Measurements from ENCODE around the gene DSN1. TPM values are rescaled to one million over a fixed set of nuclear protein-coding genes. Genes with fewer than 3 reads are reported as not detected.

DSN1 gene
- total and polyA plus RNA-seq, 4 donors: 3.5 to 14.6 (median 5.1) TPM

- Histone ChIP-seq H3K27ac (ENCODE audit: low read depth in 1 of 2, low read length in 2 of 2) (no peak overlapping the region), H3K4me1 (ENCODE audit: control insufficient read depth in 4 of 4, insufficient read depth in 4 of 4, low read length in 3 of 4) (peaks cover 2 to 16% (median 8%) of the 10 kb centered on the region in 4 donors), H3K9ac (ENCODE audit: low read depth in 1 of 2, low read length in 2 of 2) (no peak overlapping the region), H3K4me3 (ENCODE audit: low read depth in 1 of 3, low read length in 3 of 3) (no peak overlapping the region), H3K36me3 (ENCODE audit: control insufficient read depth in 4 of 4, insufficient read depth in 3 of 4, low read depth in 1 of 4, low read length in 3 of 4) (no peaks in the 10 kb centered on the region), H3K9me3 (ENCODE audit: control insufficient read depth in 4 of 4, low read length in 3 of 4) (no peaks in the 10 kb centered on the region), H3K27me3 (ENCODE audit: control insufficient read depth in 4 of 4, insufficient read depth in 4 of 4, low read length in 3 of 4) (no peaks in the 10 kb centered on the region)
- TF ChIP-seq TAF1 (conservative IDR thresholded peaks at IDR 0.05): no peak
- TF ChIP-seq EGR1 (IDR thresholded peaks at IDR 0.05; ENCODE audit: low read depth in 2 of 2): no peak
- no peak for TF ChIP-seq CTCF (IDR thresholded peaks at IDR 0.05; ENCODE audit: low read depth, low read length, missing input control)
- TF ChIP-seq GABPA (IDR thresholded peaks at IDR 0.05 in 1 of 2, conservative IDR thresholded peaks at IDR 0.05 in 1 of 2): no peak
- no peak for TF ChIP-seq YY1 (IDR thresholded peaks at IDR 0.05)
- no peak for TF ChIP-seq ATF3 (IDR thresholded peaks at IDR 0.05)
- no peak for TF ChIP-seq FOXA2 (IDR thresholded peaks at IDR 0.05)
- TF ChIP-seq RAD21 (IDR thresholded peaks at IDR 0.05): no peak
- DNase-seq (ENCODE audit: low spot score): no peak
- 92% methylated on average over 4 of the region's 4 CpGs for WGBS
Measured at GRCh38 chr20:36741072-36741471, 32.5 kb downstream of the DSN1 start.

- H3K9me3 ChIP-seq (ENCODE audit: control insufficient read depth in 4 of 4, low read length in 3 of 4): no peaks in the 10 kb centered on the region
- DNase-seq (ENCODE audit: low spot score): no peak
- no peak overlapping the region for H3K27ac ChIP-seq (ENCODE audit: low read depth in 1 of 2, low read length in 2 of 2)
- WGBS: 95% methylated on average over 6 of the region's 6 CpGs
- no peaks in the 10 kb centered on the region for H3K36me3 ChIP-seq (ENCODE audit: control insufficient read depth in 4 of 4, insufficient read depth in 3 of 4, low read depth in 1 of 4, low read length in 3 of 4)
- no peak overlapping the region for H3K9ac ChIP-seq (ENCODE audit: low read depth in 1 of 2, low read length in 2 of 2)
- no peaks in the 10 kb centered on the region for H3K27me3 ChIP-seq (ENCODE audit: control insufficient read depth in 4 of 4, insufficient read depth in 4 of 4, low read length in 3 of 4)
- H3K4me3 ChIP-seq (ENCODE audit: low read depth in 1 of 3, low read length in 3 of 3): no peak overlapping the region
- no peak for TF ChIP-seq ATF3 (IDR thresholded peaks at IDR 0.05)
- TF ChIP-seq HNF4G (IDR thresholded peaks at IDR 0.05): no peak
- TF ChIP-seq CTCF (IDR thresholded peaks at IDR 0.05; ENCODE audit: low read depth, low read length, missing input control): no peak
- no peak for TF ChIP-seq TAF1 (conservative IDR thresholded peaks at IDR 0.05)
- no peak for TF ChIP-seq SP1 (IDR thresholded peaks at IDR 0.05)
- no peak for TF ChIP-seq ZBTB33 (IDR thresholded peaks at IDR 0.05)
- TF ChIP-seq MAX (IDR thresholded peaks at IDR 0.05): no peak
- no peaks in the 10 kb centered on the region for H3K4me1 ChIP-seq (ENCODE audit: control insufficient read depth in 4 of 4, insufficient read depth in 4 of 4, low read length in 3 of 4)
Measured at GRCh38 chr20:36737183-36737499, 36.4 kb downstream of the DSN1 start.
